Naive thymus-derived CD8-positive, alpha-beta T cell (primary cell): ENCODE data around the gene GSDME. TPM values are rescaled to one million over a fixed set of nuclear protein-coding genes. Genes with fewer than 3 reads are reported as not detected.

Experiments
- ATAC-seq, 2 donors: fragments of 150-1000 bp; cut with Tn5 transposase in 1 of 2; sonication (Bioruptor Pico), chemical (Tn5 transposase) in 1 of 2; 1 replicate in 1 of 2; 2 replicates in 1 of 2; pipeline ENCODE4 v1.10.0; 2021; ENCODE audit warnings: mild to moderate bottlenecking in 2 of 2, moderate library complexity in 2 of 2
- POLR2A ChIA-PET: fragments of 350-600 bp; sonication (Branson Sonifier 250); formaldehyde crosslinking; loops from one replicate; lab custom pipeline; 2021; ENCODE audit warnings: antibody characterized with exemption; lab: Charles Lee
- DNase-seq, 10 donors: peaks; one replicate each; pipeline versions ENCODE4 v3.0.0 to v3.0.0-alpha.2; 2020 to 2022
- H3K27ac Mint-ChIP-seq, 10 donors: one replicate each; pipeline ENCODE4 v1.8.0; 2020 to 2022; ENCODE audit warnings: mild to moderate bottlenecking in 10 of 10, mixed read lengths in 10 of 10, moderate library complexity in 4 of 10, inconsistent platforms in 1 of 10
- H3K27me3 Mint-ChIP-seq, 5 donors: one replicate each; pipeline ENCODE4 v1.8.0; 2021 to 2022; ENCODE audit warnings: mixed read lengths in 5 of 5
- H3K36me3 Mint-ChIP-seq, 3 donors: one replicate each; pipeline ENCODE4 v1.8.0; 2020 to 2022; ENCODE audit warnings: mixed read lengths in 3 of 3, mild to moderate bottlenecking in 2 of 3, inconsistent platforms in 1 of 3
- H3K4me1 Mint-ChIP-seq, 4 donors: one replicate each; pipeline ENCODE4 v1.8.0; 2021 to 2022; ENCODE audit warnings: mixed read lengths in 4 of 4
- H3K4me3 Mint-ChIP-seq, 10 donors: one replicate each; pipeline ENCODE4 v1.8.0; 2020 to 2022; ENCODE audit warnings: mild to moderate bottlenecking in 10 of 10, mixed read lengths in 10 of 10, moderate library complexity in 6 of 10, inconsistent platforms in 1 of 10
- H3K9me3 Mint-ChIP-seq, 9 donors: one replicate each; pipeline ENCODE4 v1.8.0; 2020 to 2022; ENCODE audit warnings: mixed read lengths in 9 of 9, mild to moderate bottlenecking in 3 of 9, inconsistent platforms in 1 of 9, moderate library complexity in 1 of 9
- polyA plus RNA-seq, 3 donors: library from polyadenylated mRNA; unstranded; fragments of 300-500 nt; fragmentation: Illumina TruSeq; gene quantifications; one replicate each; pipeline ENCODE4 v1.2.3, GENCODE V29; 2021
- total RNA-seq, 8 experiments: library from RNA in 2 of 8; stranded (reverse) in 2 of 8; gene quantifications; one replicate each; pipeline ENCODE4 v1.2.3 and lab custom pipeline; 2021 to 2026

GSDME gene
- total and polyA plus RNA-seq, 5 experiments from 2014 or later: 0.07 to 0.30 (median 0.25) TPM; not detected in 1

- no peak overlapping the region for H3K27ac Mint-ChIP-seq
- H3K36me3 Mint-ChIP-seq: peaks cover 2 to 7% (median 5%) of the 10 kb centered on the region in 3 donors
- POLR2A ChIA-PET: no interaction called here
- H3K4me3 Mint-ChIP-seq: no peak overlapping the region
- DNase-seq (no peak), ATAC-seq (no peak)
- H3K4me1 Mint-ChIP-seq: peaks cover 0 to 6% (median 1%) of the 10 kb centered on the region in 4 donors
- peaks cover 0 to 5% (median 0%) of the 10 kb centered on the region in 5 donors for H3K27me3 Mint-ChIP-seq
- H3K9me3 Mint-ChIP-seq: peaks cover 0 to 25% (median 6%) of the 10 kb centered on the region in 9 donors
Measured at GRCh38 chr7:24788075-24788474, 30.8 kb upstream of the GSDME start.

DNA sequence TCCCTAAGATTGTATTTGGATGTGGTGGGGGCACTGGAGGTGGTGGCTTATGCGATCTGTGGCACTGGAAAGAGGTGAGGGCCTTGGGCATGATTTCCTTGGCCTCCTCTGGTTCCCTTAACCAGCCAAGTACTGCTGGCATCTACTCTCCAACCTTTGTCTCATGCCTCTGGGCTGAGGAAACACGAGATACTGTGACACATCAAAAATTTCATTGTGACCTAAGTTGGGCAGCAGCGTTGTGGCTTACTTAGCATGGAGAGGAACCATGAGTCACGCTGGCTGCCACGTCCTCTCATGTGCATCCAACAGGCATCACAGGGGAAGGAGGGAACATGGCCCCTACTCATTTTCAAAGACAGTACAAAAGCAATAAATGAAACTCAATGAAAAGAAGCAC is 29.7 kb upstream of the GSDME start:
- no peak overlapping the region for H3K4me3 Mint-ChIP-seq
- H3K27ac Mint-ChIP-seq: no peak overlapping the region
- POLR2A ChIA-PET: no interaction called here
- H3K27me3 Mint-ChIP-seq: peaks cover 0 to 5% (median 0%) of the 10 kb centered on the region in 5 donors
- ATAC-seq (no peak), DNase-seq (no peak)
- peaks cover 2 to 11% (median 2%) of the 10 kb centered on the region in 3 donors for H3K36me3 Mint-ChIP-seq
- H3K4me1 Mint-ChIP-seq: peaks cover 0 to 4% (median 1%) of the 10 kb centered on the region in 4 donors
- H3K9me3 Mint-ChIP-seq: peaks cover 0 to 25% (median 6%) of the 10 kb centered on the region in 9 donors

- H3K9me3 Mint-ChIP-seq: peaks cover 0 to 25% (median 6%) of the 10 kb centered on the region in 9 donors
- H3K36me3 Mint-ChIP-seq: peaks cover 0 to 11% (median 2%) of the 10 kb centered on the region in 3 donors
- H3K4me3 Mint-ChIP-seq: no peak overlapping the region
- DNase-seq (no peak), ATAC-seq (no peak)
- peaks cover 0 to 5% (median 0%) of the 10 kb centered on the region in 5 donors for H3K27me3 Mint-ChIP-seq
- POLR2A ChIA-PET: no interaction called here
- peaks cover 0 to 5% (median 1%) of the 10 kb centered on the region in 4 donors for H3K4me1 Mint-ChIP-seq
- H3K27ac Mint-ChIP-seq: no peak overlapping the region
Measured at GRCh38 chr7:24786306-24786705, 29.0 kb upstream of the GSDME start.

DNA sequence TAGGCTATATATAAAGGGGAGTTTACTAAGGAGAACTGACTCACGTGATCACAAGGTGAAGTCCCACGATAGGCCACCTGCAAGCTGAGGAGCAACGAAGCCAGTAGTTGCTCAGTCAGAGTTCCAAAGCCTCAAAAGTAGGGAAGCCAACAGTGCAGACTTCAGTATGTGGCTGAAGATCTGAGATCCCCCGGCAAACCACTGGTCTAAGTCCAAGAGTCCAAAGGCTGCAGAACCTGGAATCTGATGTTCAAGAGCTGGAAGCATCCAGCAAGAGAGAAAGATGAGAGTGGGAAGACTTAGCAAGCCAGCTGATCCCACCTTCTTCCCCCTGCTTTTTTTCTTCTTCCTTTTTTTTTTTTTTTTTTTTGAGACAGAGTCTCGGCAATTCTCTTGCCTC is 27.0 kb upstream of the GSDME start:
- ATAC-seq: no peak
- POLR2A ChIA-PET: interaction anchor here (0.6 kb wide), 1 partner anchor 245 kb away, joined by 3 read pairs; no protein-coding TSS in a partner anchor
- peaks cover 0 to 19% (median 6%) of the 10 kb centered on the region in 9 donors for H3K9me3 Mint-ChIP-seq
- H3K4me3 Mint-ChIP-seq: no peak overlapping the region
- H3K4me1 Mint-ChIP-seq: peaks cover 0 to 8% (median 1%) of the 10 kb centered on the region in 4 donors
- no peak overlapping the region for H3K27ac Mint-ChIP-seq
- H3K27me3 Mint-ChIP-seq: peaks cover 0 to 5% (median 0%) of the 10 kb centered on the region in 5 donors
- no peak for DNase-seq
- peaks cover 0 to 11% (median 2%) of the 10 kb centered on the region in 3 donors for H3K36me3 Mint-ChIP-seq

- peaks cover 0 to 14% (median 5%) of the 10 kb centered on the region in 9 donors for H3K9me3 Mint-ChIP-seq
- peaks cover 0 to 11% (median 2%) of the 10 kb centered on the region in 3 donors for H3K36me3 Mint-ChIP-seq
- POLR2A ChIA-PET: no interaction called here
- peaks cover 0 to 8% (median 1%) of the 10 kb centered on the region in 4 donors for H3K4me1 Mint-ChIP-seq
- no peak overlapping the region for H3K27ac Mint-ChIP-seq
- no peaks in the 10 kb centered on the region for H3K27me3 Mint-ChIP-seq
- DNase-seq (no peak), ATAC-seq (no peak)
- no peak overlapping the region for H3K4me3 Mint-ChIP-seq
Measured at GRCh38 chr7:24783698-24784097, 26.4 kb upstream of the GSDME start.

DNA sequence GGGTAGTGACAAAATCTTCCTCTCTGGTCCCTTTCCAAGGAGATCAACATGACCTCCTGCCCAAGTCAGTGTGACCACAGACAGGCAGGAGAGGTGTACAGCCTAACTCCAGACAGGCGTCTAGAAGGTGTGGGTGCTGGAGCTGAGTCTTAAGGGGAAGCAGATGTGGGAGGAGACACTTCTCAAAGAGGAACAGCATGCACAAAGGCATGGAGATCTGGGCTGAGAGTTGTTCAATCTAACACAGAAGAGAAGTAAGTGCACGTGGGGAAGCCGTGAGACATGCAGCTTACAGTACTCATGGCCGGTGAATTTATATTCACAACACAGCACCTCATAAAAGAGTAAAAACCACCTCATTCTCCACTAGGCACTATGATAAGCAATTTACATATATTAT is 23.8 kb upstream of the GSDME start:
- no peak overlapping the region for H3K4me3 Mint-ChIP-seq
- H3K4me1 Mint-ChIP-seq: peaks cover 0 to 4% (median 0%) of the 10 kb centered on the region in 4 donors
- ATAC-seq (no peak), DNase-seq (no peak)
- peaks cover 0 to 14% (median 5%) of the 10 kb centered on the region in 9 donors for H3K9me3 Mint-ChIP-seq
- no peak overlapping the region for H3K27ac Mint-ChIP-seq
- POLR2A ChIA-PET: no interaction called here
- H3K36me3 Mint-ChIP-seq: peaks cover 0 to 11% (median 2%) of the 10 kb centered on the region in 3 donors
- H3K27me3 Mint-ChIP-seq: no peaks in the 10 kb centered on the region

GRCh38 chr7:24779283-24779655 is 22.0 kb upstream of the GSDME start:
- H3K36me3 Mint-ChIP-seq: peaks cover 0 to 11% (median 2%) of the 10 kb centered on the region in 3 donors
- H3K4me3 Mint-ChIP-seq: no peak overlapping the region
- POLR2A ChIA-PET: no interaction called here
- peaks cover 0 to 14% (median 4%) of the 10 kb centered on the region in 9 donors for H3K9me3 Mint-ChIP-seq
- H3K4me1 Mint-ChIP-seq: peaks cover 0 to 4% (median 0%) of the 10 kb centered on the region in 4 donors
- no peak overlapping the region for H3K27ac Mint-ChIP-seq
- peaks cover 0 to 5% (median 0%) of the 10 kb centered on the region in 5 donors for H3K27me3 Mint-ChIP-seq
- no peak for DNase-seq
- ATAC-seq: no peak

GRCh38 chr7:24778543-24779282 is 21.4 kb upstream of the GSDME start:
- Mint-ChIP-seq H3K36me3 (peaks cover 0 to 5% (median 2%) of the 10 kb centered on the region in 3 donors), H3K27ac (no peak overlapping the region), H3K4me1 (peaks cover 0 to 4% (median 0%) of the 10 kb centered on the region in 4 donors), H3K27me3 (peaks cover 0 to 5% (median 0%) of the 10 kb centered on the region in 5 donors), H3K9me3 (peaks cover 0 to 12% (median 3%) of the 10 kb centered on the region in 9 donors), H3K4me3 (no peak overlapping the region)
- POLR2A ChIA-PET: no interaction called here
- ATAC-seq (no peak), DNase-seq (no peak)

GRCh38 chr7:24777806-24778205 is 20.5 kb upstream of the GSDME start:
- Mint-ChIP-seq H3K4me3 (no peak overlapping the region), H3K4me1 (peaks cover 0 to 4% (median 0%) of the 10 kb centered on the region in 4 donors), H3K27me3 (peaks cover 0 to 7% (median 0%) of the 10 kb centered on the region in 5 donors), H3K36me3 (peaks cover 0 to 2% (median 0%) of the 10 kb centered on the region in 3 donors), H3K9me3 (peaks cover 0 to 7% (median 0%) of the 10 kb centered on the region in 9 donors), H3K27ac (no peak overlapping the region)
- POLR2A ChIA-PET: no interaction called here
- no peak for DNase-seq
- ATAC-seq: no peak

- Mint-ChIP-seq H3K4me3 (no peak overlapping the region), H3K9me3 (peaks cover 6 to 27% (median 13%) of the 10 kb centered on the region in 9 donors), H3K27me3 (peaks cover 0 to 17% (median 11%) of the 10 kb centered on the region in 5 donors), H3K4me1 (no peaks in the 10 kb centered on the region), H3K27ac (no peak overlapping the region), H3K36me3 (peaks cover 0 to 12% (median 12%) of the 10 kb centered on the region in 3 donors)
- DNase-seq: no peak
- POLR2A ChIA-PET: no interaction called here
- ATAC-seq: no peak
Measured at GRCh38 chr7:24773646-24774045, 16.4 kb upstream of the GSDME start.

DNA sequence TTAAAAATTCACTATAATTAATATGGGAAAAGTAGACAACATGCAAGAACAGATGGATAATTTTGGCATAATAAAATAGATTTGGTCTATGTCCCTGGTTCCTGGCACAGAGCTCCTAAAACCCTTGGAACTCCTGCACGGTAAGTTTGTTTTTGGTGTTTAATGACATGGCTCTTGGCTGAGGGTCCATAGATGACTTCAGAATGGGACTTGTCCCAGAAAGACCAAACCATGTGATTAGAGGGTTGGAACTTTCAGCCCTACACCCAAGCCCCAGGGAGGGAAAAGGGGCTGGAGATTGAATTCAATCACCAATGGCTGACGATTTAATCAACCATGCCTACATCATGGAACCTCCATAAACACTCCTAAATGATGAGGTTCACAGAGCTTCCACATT is 12.6 kb upstream of the GSDME start:
- Mint-ChIP-seq H3K27me3 (peaks cover 2 to 29% (median 21%) of the 10 kb centered on the region in 5 donors), H3K9me3 (peaks cover 6 to 27% (median 13%) of the 10 kb centered on the region in 9 donors)

DNA sequence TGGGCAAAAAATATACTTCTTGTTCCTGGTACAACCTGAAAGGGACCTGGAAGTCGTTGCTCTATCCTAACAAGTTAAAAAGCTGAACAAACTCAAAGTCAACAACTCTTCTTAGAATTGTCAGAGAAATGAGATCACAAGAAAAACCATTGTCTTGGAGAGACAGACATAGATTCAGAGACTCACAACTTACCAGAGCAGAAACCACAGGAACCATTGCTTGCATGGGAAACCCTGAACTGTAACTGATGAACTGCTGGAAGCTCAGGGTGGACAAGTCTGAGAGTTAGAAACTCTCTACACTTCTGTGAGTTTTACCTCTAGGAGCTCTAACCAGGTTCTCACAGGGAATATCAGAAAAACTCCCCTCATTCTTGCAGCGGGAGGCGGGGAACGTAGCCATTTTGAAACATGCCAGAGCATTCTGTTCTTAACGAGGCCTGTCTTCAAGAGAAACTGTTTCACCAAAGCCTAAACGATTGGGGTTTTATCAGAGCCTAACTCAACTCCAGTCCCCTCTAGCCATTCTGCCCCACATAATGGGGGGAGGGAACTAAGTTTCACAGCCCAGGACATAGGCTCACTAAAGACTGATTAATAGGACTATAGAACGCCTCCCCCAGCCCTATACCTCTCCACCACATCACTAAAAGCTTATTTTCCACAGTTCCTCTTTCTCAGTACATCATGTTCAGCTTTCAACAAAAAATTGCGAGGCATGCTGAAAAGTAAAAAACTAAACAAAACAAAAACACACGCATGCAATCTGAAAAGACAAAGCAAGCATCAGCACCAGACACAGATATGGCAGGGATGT is 12.0 kb upstream of the GSDME start:
- peaks cover 0 to 12% (median 12%) of the 10 kb centered on the region in 3 donors for H3K36me3 Mint-ChIP-seq
- H3K4me1 Mint-ChIP-seq: no peaks in the 10 kb centered on the region
- POLR2A ChIA-PET: no interaction called here
- DNase-seq (no peak), ATAC-seq (no peak)
- H3K27ac Mint-ChIP-seq: peak overlapping the region in 1 of 10 donors; percentile 45
- peaks cover 2 to 36% (median 22%) of the 10 kb centered on the region in 5 donors for H3K27me3 Mint-ChIP-seq
- H3K9me3 Mint-ChIP-seq: peaks cover 6 to 27% (median 13%) of the 10 kb centered on the region in 9 donors
- no peak overlapping the region for H3K4me3 Mint-ChIP-seq

More for the DNA sequence above, 12.6 kb upstream of the GSDME start:
- Mint-ChIP-seq H3K4me1 (no peaks in the 10 kb centered on the region), H3K27ac (no peak overlapping the region), H3K4me3 (no peak overlapping the region), H3K36me3 (peaks cover 0 to 12% (median 12%) of the 10 kb centered on the region in 3 donors)
- no peak for DNase-seq
- ATAC-seq: no peak
- POLR2A ChIA-PET: no interaction called here
